HG03460 (cell line): Measurements from ENCODE around the gene TMEM213.

ENCODE experiments used
- ATAC-seq: cut with Tn5 transposase; IDR thresholded peaks from one replicate; pipeline ENCODE4 v1.9.1; 2021; ENCODE audit not compliant: unreplicated experiment

Gene TMEM213, protein sequence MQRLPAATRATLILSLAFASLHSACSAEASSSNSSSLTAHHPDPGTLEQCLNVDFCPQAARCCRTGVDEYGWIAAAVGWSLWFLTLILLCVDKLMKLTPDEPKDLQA

DNA sequence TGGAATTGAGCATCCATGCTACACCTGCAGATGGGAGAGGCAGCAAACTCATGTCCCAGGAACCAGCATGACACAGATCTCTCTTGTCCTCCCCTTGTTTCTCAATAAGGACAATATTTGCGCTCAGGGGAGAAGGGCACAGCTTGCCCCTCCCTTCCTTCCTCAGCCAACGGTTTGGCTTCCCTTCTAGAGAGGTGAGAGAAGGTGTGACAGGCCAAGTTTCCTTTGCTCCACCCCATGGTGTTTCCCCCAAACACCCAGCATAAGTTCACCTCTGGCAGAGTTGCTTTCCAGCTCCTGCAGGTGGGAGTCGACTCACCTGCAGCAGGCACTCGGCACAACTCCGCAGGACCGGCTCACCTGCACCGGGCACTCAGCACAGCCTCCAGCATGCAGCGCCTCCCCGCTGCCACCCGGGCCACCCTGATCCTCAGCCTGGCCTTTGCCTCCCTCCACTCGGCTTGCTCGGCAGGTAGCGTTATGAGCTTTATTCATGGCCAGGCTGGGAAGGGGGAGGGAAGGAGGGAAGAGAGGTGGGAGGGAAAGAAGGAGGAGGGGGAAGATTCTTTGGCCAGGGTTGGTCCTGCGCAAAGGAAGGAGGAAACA, at the start of gene TMEM213, which contains the start of gene ATP6V0A4:
TMEM213 (plus strand) TSS at position 280 of the 606 bp plus-strand sequence; CDS start at position 391, 111 bp downstream.
ATP6V0A4 (minus strand) TSS at position 482 of the 606 bp plus-strand sequence. CDS start 26,949 bp downstream, outside the sequence.
- no peak for ATAC-seq

DNA sequence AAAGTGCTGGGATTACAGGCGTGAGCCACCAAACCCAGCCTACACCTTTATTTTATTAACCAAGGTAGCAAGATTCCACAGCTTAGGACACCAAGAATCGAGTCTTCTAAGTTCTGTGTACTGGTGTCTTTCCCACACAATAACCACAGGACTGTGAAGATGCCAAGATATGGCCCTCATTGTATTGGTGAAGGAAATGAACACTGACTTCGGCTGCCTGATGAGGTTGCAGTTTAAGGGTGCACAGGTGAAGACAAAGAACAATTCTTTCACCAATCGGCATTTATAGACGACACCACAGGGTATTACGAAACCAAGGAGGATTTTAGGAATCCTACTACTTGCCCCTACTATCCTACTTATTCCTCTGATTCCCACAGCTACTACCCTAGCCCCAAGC, 49.1 kb upstream of the TMEM213 start:
- ATAC-seq = no peak

DNA sequence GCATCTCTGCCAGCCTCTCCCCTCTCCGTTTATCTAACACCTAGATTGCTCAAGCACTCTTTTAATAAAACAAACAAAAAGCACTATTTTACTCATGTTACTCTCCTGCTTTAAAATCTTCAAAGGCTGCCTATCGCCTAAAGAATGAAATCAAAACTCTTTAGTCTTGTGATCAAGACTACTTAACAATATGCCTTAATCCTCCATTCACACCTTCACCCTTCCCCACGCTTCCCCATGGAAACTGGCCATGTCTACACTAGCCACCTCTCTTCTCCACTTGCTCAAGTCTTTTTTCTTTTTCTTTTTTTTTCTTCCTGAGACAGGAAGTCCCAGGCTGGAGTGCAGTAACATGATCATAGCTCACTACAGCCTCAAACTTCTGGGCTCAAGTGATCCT, 47.8 kb upstream of the TMEM213 start:
- ATAC-seq = no peak

DNA sequence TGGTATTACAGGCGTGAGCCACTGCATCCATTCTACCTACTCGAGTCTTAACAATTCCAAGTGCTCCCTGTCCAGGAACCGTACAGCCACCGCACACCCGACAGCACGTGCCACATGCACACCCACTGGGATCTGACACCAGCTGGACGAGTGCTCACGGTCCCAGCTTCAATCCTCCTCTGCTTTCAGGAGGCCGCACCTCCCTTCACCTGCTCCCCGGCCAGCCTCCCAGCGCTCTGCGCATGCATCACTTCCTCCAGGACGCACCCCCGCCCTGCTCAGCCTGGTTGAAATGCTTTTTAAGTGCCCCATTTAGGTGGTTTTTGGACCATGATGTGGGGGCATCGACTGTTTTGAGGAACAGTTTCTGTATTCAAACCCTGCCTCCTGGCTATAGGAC, 47.3 kb upstream of the TMEM213 start:
- no peak for ATAC-seq

DNA sequence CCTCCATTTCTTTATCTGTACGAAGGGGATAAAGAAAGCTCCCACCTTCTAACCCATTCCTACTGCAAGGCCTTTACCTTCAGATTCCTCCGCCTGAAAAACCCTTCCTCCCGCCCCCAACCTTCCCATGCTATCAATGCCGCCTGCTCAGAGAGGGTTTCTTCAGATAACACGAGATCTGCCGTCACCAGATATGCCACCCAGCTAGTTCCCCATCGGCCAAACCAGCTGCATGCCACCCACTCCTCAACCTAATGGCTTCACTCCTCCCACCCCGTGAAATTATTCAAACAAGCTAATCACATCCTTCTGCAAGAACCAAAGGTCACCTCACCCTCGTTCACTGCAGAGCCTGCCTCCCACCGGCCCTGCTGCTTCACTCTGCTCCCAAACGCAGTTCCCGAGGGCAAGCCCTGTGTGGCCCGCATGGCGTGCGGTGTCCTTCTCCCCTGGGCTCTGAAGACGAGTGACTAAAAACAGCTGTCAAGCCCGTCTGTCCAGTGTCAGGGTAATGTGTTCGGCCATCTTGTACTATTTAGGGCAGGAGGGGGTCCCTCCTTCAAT, 46.8 kb upstream of the TMEM213 start:
- no peak for ATAC-seq

DNA sequence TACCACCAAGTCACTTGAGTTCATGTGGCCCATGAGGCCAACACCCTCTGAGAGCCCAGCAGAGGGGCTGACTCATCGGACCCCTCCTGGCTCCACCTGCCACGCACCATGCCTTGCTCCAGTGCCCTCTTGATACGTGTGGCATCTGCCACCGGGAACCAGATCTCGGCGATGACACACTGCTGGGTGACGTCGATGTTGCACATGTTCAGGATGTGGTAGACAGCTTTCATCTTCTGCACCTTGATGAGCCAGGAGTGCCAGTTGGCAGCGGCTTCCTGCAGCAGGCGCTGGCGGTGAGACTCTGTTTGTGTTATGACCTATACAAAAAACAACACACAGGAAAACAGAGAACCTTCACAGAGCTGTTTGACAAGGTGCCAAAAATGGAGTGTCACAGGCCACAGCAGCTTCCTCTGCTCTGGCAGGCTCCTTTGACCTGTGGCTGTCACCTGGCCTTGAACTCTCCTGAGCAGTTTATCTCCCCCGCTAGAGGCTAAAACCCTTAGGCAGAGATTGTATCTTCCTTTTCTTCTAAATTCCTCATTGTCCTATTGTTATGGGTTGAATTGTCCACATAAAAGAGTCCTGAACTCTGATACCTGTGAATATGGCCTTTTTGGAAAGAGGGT, 45.2 kb upstream of the TMEM213 start:
- ATAC-seq = peak; percentile 91

DNA sequence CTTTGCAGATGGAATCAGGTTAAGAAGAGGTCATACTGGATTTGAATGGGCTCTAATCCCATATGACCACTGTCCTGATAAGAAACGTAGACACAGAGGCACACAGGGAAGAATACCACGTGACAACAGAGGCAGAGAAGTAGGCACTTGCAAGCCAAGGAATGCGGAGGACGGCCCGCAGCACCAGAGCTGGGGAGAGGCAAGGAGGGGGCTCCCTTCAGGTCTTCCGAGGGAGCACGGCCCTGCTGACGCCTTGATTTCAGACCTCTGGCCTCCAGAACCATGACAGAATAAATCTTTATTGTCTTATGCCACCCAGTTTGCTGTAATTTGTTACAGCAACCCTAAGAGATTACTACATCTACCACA, 44.7 kb upstream of the TMEM213 start:
- no peak for ATAC-seq

DNA sequence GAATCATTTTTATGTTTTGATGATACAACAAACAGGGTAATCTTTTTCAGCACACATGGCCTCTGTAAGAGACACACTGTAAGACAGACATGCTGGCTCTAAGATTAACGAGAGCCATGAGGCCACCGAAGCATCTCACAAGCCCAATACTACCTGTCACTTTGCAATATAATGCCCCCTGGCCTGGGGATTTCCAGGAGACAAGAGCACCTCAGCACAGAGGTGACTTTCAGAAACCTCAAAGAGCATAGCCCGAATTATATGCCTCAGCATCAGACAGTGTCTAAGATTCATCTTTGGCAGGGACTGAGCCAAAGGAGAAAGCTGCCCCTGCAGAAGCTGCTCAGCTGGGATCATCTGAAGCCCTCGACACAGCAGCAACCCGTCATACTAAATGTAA, 44.2 kb upstream of the TMEM213 start:
- ATAC-seq = no peak

DNA sequence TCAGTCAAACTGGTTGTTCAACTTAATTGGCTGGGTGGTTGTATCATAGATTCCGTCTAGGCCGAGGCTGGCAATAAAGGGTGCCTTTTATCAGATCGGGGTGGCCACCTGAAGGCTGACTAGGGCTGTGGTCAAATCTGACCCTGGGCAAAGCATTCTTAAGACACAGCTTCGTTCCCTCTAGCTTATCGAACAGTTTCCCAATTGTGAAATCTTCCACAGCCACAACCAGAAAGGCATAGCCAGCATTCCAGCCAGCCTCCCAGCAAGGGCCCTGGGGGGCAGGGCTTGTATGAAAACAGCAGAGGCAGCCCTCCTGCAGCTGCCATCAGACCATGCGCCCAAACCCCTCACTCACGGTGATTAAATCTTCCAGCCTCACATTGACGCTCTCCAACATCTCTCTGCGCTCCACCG, 42.5 kb upstream of the TMEM213 start:
- no peak for ATAC-seq

DNA sequence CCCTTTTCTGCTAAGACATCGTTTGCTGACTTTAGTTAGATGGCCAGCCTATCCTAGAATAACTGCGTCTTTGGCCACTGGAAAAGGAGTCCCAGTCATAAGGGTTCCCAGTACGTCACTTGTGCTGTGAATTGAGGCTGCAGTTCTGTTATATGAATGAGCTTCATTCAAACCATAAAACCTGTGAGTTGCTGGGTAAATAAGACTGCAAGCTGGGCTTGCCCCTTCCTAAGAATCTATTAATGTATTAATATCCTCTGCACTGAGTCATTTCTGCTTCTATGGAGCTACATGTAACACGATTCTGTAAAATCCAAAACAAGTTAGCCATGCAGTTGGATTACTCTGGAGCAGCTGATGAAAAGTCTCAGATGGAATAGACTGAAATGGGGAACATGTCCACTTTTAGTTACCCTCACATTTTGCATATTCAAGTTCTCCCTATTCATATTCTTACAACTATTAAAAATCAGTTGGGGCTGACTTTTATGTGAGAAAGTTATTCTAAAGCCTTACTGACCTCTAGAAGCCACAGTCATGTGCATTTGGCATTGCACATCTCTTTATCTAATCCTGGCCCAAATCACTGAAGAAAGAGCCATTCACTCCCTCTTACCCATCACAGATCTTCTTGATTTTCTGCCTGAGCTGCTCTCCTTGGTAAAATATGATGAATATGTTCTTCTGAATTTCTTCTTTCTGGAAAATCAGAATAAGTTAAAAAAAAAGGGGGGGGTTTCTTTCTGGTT, 41.8 kb upstream of the TMEM213 start:
- ATAC-seq = no peak

DNA sequence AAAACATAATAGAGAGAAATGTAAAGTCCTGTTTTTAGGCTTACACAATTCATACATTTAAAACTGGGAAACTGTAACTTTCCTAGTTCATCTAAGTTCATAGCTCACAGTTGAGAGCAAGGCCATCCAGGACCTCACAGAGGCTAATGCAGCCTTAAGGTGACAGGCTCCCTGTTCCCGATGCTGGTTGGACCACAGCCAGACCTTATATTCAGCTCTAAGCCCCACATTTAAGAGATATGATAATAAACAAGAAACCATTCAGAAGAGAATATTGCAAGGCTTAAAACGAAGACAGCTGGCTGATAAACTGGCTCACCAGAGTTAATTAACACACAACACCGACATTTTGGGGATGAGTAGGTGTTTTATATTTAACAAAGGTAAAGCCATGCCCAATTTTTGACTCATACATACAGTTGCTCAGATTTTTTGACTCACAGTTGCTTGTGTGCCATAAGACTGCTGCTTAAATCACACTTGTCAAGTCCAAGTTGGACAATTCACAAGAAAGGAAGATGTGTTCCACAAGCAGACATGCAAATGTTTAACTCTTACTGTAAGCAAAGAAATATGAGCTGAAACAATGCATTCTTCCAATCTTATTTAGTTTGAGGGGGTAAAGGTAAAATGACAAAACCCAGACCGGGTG, 41.1 kb upstream of the TMEM213 start:
- ATAC-seq = no peak

DNA sequence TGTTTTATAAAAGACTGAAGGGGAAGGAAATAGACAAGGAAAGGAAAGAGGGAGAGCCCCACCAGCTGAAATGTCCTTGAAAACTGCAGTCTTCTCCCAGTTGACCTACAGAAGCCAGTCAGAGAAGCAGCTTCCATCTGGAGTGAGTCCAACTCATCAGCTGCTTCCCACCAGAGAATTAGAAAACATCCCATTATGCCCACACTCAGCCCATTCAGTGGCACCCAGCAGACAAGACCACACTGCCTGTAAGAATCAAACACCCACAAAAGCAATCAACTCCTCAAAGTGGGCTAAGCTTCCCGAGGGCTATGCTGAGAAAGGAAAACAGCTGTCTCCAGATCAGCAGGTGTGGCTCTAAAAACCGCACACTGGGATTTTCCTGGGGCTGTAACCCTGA, 29.6 kb upstream of the TMEM213 start:
- no peak for ATAC-seq

DNA sequence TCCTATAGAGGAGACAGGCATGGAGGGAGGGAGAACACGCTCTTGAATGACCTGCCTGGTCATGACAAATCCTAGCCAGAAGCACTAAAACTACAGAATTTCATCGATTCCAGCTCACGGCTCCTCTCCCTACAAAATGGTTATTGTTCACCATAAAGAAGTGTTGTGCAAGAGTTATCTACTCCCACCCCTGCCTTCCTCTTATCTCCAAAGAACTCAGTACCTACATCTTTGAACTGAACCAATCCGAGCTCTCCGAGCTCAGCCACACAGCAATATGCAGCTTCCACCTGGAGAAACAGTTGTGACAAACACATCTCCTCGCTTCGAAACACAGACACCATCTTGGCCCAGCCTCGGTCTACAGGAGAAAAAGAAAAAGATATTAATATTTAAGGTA, 26.9 kb upstream of the TMEM213 start:
- no peak for ATAC-seq

DNA sequence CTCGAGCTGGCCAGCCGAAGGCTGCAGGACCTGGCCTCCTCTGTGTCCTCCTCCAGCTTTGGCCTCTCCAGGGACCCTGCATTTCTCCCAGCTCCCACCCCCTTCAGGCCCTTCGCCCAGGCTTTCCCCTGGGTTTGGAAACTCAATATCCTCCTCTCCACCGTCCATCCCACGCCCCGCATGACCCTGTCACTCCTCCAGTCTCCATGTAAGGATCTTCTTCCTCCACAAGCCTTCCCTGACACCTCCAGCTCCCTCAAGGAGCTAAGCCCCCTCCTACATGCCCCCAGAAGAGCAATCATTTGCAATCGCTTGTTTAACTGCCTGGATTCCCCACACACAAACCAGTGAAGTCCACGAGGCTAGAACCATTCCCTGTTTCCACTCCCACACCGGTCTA, 24.6 kb upstream of the TMEM213 start:
- ATAC-seq = no peak

DNA sequence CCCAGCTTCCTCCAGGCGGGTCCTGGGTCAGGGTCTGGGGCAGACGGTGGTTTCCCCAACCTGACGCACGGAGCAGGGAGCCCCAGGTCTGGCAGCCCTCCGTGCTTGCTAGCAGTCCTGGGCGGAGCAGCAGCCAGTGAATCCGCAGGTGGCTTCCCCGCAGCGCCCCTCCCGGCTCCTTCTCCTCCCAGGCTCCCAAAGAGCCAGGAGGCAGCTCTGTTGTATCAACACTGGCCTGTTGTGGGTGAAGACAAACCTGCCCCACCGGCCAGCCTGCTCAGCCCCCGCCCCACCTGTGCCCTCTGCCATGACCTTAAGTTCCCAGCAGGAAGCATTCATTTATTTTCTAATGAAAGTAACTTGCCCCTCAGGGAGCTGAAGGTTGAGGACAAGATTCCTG, 24.0 kb upstream of the TMEM213 start:
- no peak for ATAC-seq

DNA sequence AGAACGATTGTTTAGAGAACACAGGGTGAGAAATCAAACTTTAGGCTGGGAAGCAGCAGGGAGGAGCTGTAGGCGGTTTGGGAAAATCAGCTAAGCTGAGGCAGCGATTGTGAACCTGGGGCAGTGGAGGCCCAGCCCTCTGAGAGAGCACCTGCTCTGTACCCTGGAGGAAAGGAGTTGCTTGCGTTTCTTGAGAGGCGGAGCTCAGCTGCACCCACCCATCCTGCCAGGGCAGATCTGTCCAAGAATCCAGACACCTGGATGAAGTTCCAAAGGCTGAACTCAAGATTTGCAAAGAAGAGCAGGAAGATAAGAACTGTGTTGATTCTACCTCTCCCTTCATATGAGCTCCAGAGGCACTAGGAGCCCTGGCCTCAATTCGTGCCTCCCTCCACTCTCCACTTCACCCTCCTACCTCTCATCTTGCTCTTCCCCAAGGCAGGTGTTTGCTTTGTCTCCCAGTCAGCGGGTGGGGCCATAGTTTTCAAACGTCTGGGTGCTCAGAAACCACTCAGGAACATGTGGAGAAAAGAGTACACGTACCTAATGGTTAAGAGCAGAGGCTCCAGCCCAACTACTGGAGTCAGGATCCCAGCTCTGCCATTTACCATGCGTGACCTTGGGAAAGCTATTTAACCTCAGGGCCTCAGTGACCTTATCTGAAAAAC, 21.5 kb upstream of the TMEM213 start:
- no peak for ATAC-seq

DNA sequence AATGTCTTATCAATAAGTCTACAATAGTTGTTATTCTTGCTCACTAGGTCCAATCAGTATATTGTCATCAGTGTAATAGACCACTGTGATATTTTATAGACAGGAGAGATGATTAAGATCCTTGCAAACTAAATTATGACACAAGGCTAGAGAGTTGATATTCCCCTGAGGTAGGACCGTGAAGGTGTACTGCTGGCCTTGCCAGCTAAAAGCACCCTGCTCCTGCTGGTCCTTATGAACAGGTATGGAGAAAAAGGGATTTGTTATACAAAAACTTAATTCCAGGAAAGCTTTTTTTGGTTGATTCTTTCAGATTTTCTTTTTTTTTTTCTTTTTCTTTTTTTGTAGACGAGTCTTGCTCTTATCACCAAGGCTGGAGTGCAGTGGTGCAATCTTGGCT, 16.8 kb upstream of the TMEM213 start:
- no peak for ATAC-seq

DNA sequence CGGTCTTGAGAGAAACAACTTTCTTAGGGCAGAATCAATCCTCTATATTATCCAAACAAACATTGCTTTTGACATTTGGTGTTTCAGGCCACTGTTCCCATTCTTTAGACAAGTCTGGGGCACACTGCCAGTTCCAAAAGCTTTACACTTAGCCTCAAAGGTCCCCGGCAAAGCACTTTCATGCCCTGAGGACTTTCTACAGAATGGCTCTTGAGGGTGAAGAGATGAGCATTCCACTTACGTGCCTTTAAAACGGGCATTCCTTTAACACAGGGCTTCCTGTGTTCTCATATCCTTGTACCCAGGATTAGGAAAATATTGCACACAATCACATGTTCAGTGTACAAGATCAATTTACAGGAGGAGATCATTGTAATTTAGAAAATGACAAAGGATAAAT, 13.1 kb upstream of the TMEM213 start:
- no peak for ATAC-seq

DNA sequence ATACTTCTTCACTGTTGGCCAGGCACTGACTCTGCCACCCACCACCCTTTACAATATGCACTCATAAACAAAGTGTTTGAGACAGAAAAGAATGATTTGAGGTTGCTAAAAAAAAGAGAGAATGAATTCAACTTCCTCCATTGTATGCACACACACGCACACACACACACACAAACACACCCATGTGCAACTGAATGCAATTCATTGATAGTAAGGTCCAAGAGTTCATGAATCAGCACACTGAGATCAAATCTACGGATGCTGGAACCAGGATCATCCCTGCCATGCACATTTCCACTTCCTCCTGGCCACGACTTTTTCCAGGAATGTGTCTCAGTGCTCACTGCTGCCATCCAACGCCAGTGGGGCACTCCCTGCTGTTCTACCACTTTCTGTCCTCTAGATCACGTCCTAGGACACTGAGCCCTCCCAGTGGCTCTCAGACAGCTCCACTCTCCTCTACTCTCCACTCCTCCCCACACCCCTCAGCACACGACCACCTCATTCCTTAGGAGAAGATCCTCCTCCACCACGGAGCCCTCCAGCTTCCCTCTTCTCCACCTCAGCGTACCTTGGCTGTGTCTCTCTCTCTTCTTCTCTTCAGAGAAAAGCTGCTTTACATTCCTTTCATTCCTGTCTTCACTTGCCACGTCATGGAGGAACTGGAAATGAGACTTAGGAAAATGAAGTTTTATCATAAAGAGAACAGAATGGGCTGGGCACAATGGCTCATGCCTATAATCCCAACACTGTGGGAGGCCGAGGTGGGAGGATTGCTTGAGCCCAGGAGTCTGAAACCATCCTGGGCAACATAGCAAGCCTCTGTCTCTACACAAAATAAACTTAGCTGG, 12.0 kb upstream of the TMEM213 start:
- ATAC-seq = no peak
